AG04450 (cell line): ENCODE results near the gene PAGR1. TPM values are rescaled to one million over a fixed set of nuclear protein-coding genes. Genes with fewer than 3 reads are reported as not detected.

Source experiments
- CTCF ChIA-PET: fragments of 300-600, 350-600 bp; formaldehyde crosslinking; extraction: SDS; loops from one replicate; lab custom pipeline; 2022; ENCODE audit warnings: antibody characterized with exemption, inconsistent platforms; lab: Charles Lee
- POLR2A ChIA-PET: fragments of 350-600 bp; formaldehyde crosslinking; extraction: SDS; loops from one replicate; lab custom pipeline; 2021; ENCODE audit warnings: antibody characterized with exemption, inconsistent platforms; lab: Yijun Ruan, JAX
- DNase-seq: peaks from one replicate; pipeline ENCODE4 v3.0.0-alpha.2; 2011; ENCODE audit warnings: low read depth, low spot score
- H3K27ac ChIP-seq: one replicate; pipeline ENCODE4 v1.5.1; 2012; ENCODE audit warnings: low read depth, low read length, control low read depth
- H3K27me3 ChIP-seq: one replicate; pipeline ENCODE4 v1.6.0; 2012; ENCODE audit warnings: low read length; ENCODE audit not compliant: control insufficient read depth, insufficient read depth
- H3K4me3 ChIP-seq: 2 replicates; pipeline ENCODE4 v1.5.1; 2011; ENCODE audit warnings: mild to moderate bottlenecking, low read depth, low read length, control low read depth
- H3K9me3 ChIP-seq: 2 replicates; pipeline ENCODE4 v1.5.1; 2012; ENCODE audit warnings: low read length; ENCODE audit not compliant: control insufficient read depth, insufficient read depth
- CTCF ChIP-seq: IDR thresholded peaks from 2 replicates; pipeline ENCODE4 v1.5.1; 2011; ENCODE audit warnings: low read depth, low read length, control low read depth, inconsistent platforms
- polyA plus RNA-seq: library from polyadenylated mRNA; depleted of rRNA; stranded (reverse); fragments of >200 nt; gene quantifications from 2 replicates; pipeline ENCODE4 v1.2.3, GENCODE V29; 2011

PAGR1 gene
- polyA plus RNA-seq, 1 experiment: 14.5 TPM

GRCh38 chr16:29811170-29811895 is 4.6 kb upstream of the PAGR1 start:
- ChIA-PET POLR2A (interaction anchor here (0.6 to 1.9 kb wide), 6 partner anchors 9 to 254 kb away, joined by 3 to 11 read pairs (median 4); partner anchors contain the start of genes ALDOA and MVP), CTCF (interaction anchor here (2.5 kb wide), 1 partner anchor 37 kb away, joined by 9 read pairs; no protein-coding TSS in a partner anchor)
- TF ChIP-seq CTCF: no peak; the same call in 1 of the 2 replicates
- no peaks in the 10 kb centered on the region; the same call in 1 of the 2 replicates for H3K9me3 ChIP-seq
- peak overlapping the region; percentile 84 for H3K27ac ChIP-seq
- H3K27me3 ChIP-seq: no peaks in the 10 kb centered on the region
- peak overlapping the region; percentile 75 for H3K4me3 ChIP-seq
- DNase-seq: peak; percentile 95

GRCh38 chr16:29811896-29812665 is 3.9 kb upstream of the PAGR1 start, which contains the start of gene PRRT2:
Gene PRRT2, plus strand, starts transcription at chr16:29812193. Its CDS starts 862 bp downstream, at chr16:29813055.
- ChIA-PET CTCF (interaction anchor here (2.5 kb wide), 1 partner anchor 36 kb away, joined by 9 read pairs; no protein-coding TSS in a partner anchor), POLR2A (interaction anchor here (0.6 to 1.9 kb wide), 6 partner anchors 8 to 253 kb away, joined by 3 to 11 read pairs (median 4); partner anchors contain the start of genes ALDOA, KIF22 and MVP)
- H3K4me3 ChIP-seq: peak within 1 kb of the TSS; percentile 75
- no peaks in the 10 kb centered on the region; the same call in 1 of the 2 replicates for H3K9me3 ChIP-seq
- DNase-seq: no peak
- H3K27ac ChIP-seq: peak within 1 kb of the TSS; percentile 84
- no peaks in the 10 kb centered on the region for H3K27me3 ChIP-seq
- no peak for TF ChIP-seq CTCF

- DNase-seq: no peak
- TF ChIP-seq CTCF: no peak
- peak overlapping the region; percentile 75 for H3K4me3 ChIP-seq
- H3K9me3 ChIP-seq: no peaks in the 10 kb centered on the region; the same call in 1 of the 2 replicates
- CTCF ChIA-PET: interaction anchor here (2.5 kb wide), 1 partner anchor 35 kb away, joined by 9 read pairs; no protein-coding TSS in a partner anchor
- no peak overlapping the region for H3K27ac ChIP-seq
- POLR2A ChIA-PET: interaction anchor here (1.0 to 1.9 kb wide), 2 partner anchors 13 to 23 kb away, joined by 3 to 4 read pairs; partner anchors contain the start of gene KIF22
- H3K27me3 ChIP-seq: no peaks in the 10 kb centered on the region
These were observed 3.0 kb upstream of the PAGR1 start for GRCh38 chr16:29812754-29813643.

- no peaks in the 10 kb centered on the region for H3K27me3 ChIP-seq
- ChIA-PET POLR2A (interaction anchor here (1.9 kb wide), 1 partner anchor 12 kb away, joined by 4 read pairs; no protein-coding TSS in a partner anchor), CTCF (no interaction called here)
- TF ChIP-seq CTCF: no peak
- DNase-seq: no peak
- H3K27ac ChIP-seq: peak overlapping the region; percentile 11
- no peaks in the 10 kb centered on the region; the same call in 1 of the 2 replicates for H3K9me3 ChIP-seq
- H3K4me3 ChIP-seq: 0 out of 2 replicates have a peak overlapping the region, but pooled peaks have one; percentile 20
These were observed 2.0 kb upstream of the PAGR1 start for GRCh38 chr16:29813644-29814562.
